Gastrocnemius medialis (tissue), 4 donors: ENCODE results near the gene CST9L.

Experiments used
- POLR2A ChIP-seq, 2 donors: fragments of 450-650 bp; IDR thresholded peaks; one replicate each; pipeline ENCODE4 v1.6.1; 2017; ENCODE audit warnings: antibody characterized with exemption in 2 of 2, mild to moderate bottlenecking in 2 of 2, moderate library complexity in 2 of 2
- TF ChIP-seq, protein P1 (sequence below), 5 experiments: fragments of 450-650 bp in 3 of 5; fragments of 200-600 bp in 2 of 5; sonication (generic) in 2 of 5; IDR thresholded peaks in 4 of 5; conservative IDR thresholded peaks in 1 of 5; 1 replicate in 4 of 5; 2 replicates in 1 of 5; pipeline ENCODE4 v1.5.1; 2016 to 2019; ENCODE audit warnings: antibody characterized with exemption in 5 of 5, mild to moderate bottlenecking in 3 of 5, moderate library complexity in 3 of 5

- TF ChIP-seq, protein P1, sequence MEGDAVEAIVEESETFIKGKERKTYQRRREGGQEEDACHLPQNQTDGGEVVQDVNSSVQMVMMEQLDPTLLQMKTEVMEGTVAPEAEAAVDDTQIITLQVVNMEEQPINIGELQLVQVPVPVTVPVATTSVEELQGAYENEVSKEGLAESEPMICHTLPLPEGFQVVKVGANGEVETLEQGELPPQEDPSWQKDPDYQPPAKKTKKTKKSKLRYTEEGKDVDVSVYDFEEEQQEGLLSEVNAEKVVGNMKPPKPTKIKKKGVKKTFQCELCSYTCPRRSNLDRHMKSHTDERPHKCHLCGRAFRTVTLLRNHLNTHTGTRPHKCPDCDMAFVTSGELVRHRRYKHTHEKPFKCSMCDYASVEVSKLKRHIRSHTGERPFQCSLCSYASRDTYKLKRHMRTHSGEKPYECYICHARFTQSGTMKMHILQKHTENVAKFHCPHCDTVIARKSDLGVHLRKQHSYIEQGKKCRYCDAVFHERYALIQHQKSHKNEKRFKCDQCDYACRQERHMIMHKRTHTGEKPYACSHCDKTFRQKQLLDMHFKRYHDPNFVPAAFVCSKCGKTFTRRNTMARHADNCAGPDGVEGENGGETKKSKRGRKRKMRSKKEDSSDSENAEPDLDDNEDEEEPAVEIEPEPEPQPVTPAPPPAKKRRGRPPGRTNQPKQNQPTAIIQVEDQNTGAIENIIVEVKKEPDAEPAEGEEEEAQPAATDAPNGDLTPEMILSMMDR (IDR thresholded peaks at IDR 0.05 in 4 of 5, conservative IDR thresholded peaks at IDR 0.05 in 1 of 5) = no peak
- no peak for TF ChIP-seq POLR2A (IDR thresholded peaks at IDR 0.05)
These were observed 20.7 kb downstream of the CST9L start for GRCh38 chr20:23547613-23548012.
